GM23338 (cell line): ENCODE results near the gene MCUR1.
"Not testable (repeated sequence)": the region's sequence is repeated elsewhere in the genome, so short reads cannot be mapped to it uniquely, and the experiment has no call there.

Source experiments
- EZH2 ChIP-seq: fragments of 200-600 bp; sonication (generic); IDR thresholded peaks from one replicate; pipeline ENCODE4 v1.8.0; 2017; ENCODE audit warnings: antibody characterized with exemption, mild to moderate bottlenecking, low read depth; ENCODE audit not compliant: unreplicated experiment
- JUNB ChIP-seq: IDR thresholded peaks from one replicate; pipeline ENCODE4 v1.6.1; 2016; ENCODE audit warnings: antibody characterized with exemption; ENCODE audit not compliant: unreplicated experiment
- ZNF114 ChIP-seq: fragments of 250-450 bp; sonication (Bioruptor Pico); IDR thresholded peaks from 2 replicates; pipeline ENCODE4 v1.5.0; 2020; ENCODE audit warnings: mild to moderate bottlenecking, moderate library complexity
- ZNF331 ChIP-seq: fragments of 250-450 bp; sonication (Bioruptor Pico); IDR thresholded peaks from 2 replicates; pipeline ENCODE4 v1.5.0; 2020; ENCODE audit warnings: low read depth, mild to moderate bottlenecking, moderate library complexity
- TF ChIP-seq, protein P1 (sequence below), 2 experiments: fragments of 200-600 bp in 1 of 2; sonication (generic) in 1 of 2; conservative IDR thresholded peaks; 2 replicates each; pipeline versions ENCODE4 v1.5.1 to v1.6.1; 2016 to 2017; ENCODE audit warnings: antibody characterized with exemption in 2 of 2, low read depth in 2 of 2, mild to moderate bottlenecking in 2 of 2, moderate library complexity in 1 of 2

DNA sequence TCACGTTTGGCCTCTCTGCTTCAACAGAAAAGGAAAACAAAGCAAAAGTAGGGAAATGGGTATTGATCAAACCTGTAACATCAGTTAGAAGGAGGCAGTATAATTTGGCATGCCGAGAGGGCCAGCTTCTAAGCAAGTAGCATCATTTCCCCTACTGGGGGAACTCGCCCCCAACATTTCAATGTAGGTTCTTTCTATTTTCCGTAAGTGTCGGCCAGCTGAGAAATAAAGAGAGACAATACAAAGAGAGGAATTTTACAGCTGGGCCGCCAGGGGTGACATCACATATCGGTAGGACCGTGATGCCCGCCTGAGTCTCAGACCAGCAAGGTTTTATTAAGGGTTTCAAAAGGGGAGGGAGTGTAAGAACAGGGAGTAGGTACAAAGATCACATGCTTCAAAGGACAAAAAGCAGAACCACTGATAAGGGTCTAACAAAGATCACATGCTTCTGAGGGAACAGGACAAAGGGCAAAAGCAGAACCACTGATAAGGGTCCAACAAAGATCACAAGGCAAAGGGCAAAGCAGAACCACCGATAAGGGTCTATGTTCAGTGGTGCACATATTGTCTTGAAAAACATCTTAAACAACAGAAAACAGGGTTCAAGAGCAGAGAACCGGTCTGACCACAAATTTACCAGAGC lies 14.4 kb upstream of the MCUR1 start:
- TF ChIP-seq, protein P1, sequence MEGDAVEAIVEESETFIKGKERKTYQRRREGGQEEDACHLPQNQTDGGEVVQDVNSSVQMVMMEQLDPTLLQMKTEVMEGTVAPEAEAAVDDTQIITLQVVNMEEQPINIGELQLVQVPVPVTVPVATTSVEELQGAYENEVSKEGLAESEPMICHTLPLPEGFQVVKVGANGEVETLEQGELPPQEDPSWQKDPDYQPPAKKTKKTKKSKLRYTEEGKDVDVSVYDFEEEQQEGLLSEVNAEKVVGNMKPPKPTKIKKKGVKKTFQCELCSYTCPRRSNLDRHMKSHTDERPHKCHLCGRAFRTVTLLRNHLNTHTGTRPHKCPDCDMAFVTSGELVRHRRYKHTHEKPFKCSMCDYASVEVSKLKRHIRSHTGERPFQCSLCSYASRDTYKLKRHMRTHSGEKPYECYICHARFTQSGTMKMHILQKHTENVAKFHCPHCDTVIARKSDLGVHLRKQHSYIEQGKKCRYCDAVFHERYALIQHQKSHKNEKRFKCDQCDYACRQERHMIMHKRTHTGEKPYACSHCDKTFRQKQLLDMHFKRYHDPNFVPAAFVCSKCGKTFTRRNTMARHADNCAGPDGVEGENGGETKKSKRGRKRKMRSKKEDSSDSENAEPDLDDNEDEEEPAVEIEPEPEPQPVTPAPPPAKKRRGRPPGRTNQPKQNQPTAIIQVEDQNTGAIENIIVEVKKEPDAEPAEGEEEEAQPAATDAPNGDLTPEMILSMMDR (conservative IDR thresholded peaks at IDR 0.05; ENCODE audit: low read depth in 2 of 2), result not testable (repeated sequence)
- not testable (repeated sequence) for TF ChIP-seq JUNB; ZNF331 (CRISPR knock-in tag); ZNF114 (CRISPR knock-in tag); EZH2
